Chondrocyte (in vitro differentiated cells): ENCODE measurements around the gene PAQR8. TPM values are rescaled to one million over a fixed set of nuclear protein-coding genes. Genes with fewer than 3 reads are reported as not detected.

Experiments used
- DNase-seq: peaks from one replicate; pipeline ENCODE4 v3.0.0; 2021; ENCODE audit warnings: mixed read lengths, low spot score
- H3K27ac Mint-ChIP-seq: one replicate; pipeline ENCODE4 v1.8.0; 2021; ENCODE audit warnings: mild to moderate bottlenecking, moderate library complexity, mixed read lengths; ENCODE audit not compliant: unreplicated experiment
- H3K27me3 Mint-ChIP-seq: 2 replicates; pipeline ENCODE4 v1.8.0; 2021; ENCODE audit warnings: low read depth, mixed read lengths
- H3K36me3 Mint-ChIP-seq: 2 replicates; pipeline ENCODE4 v1.8.0; 2021; ENCODE audit warnings: low read depth, mixed read lengths
- H3K4me1 Mint-ChIP-seq: 2 replicates; pipeline ENCODE4 v1.8.0; 2021; ENCODE audit warnings: low read depth, mild to moderate bottlenecking, mixed read lengths
- H3K4me3 Mint-ChIP-seq: one replicate; pipeline ENCODE4 v1.8.0; 2021; ENCODE audit warnings: mild to moderate bottlenecking, moderate library complexity, mixed read lengths; ENCODE audit not compliant: unreplicated experiment
- H3K9me3 Mint-ChIP-seq: 2 replicates; pipeline ENCODE4 v1.8.0; 2021; ENCODE audit warnings: low read depth, mixed read lengths
- CTCF ChIP-seq: fragments of 200-600 bp; sonication (generic); IDR thresholded peaks from 2 replicates; pipeline ENCODE4 v1.5.0; 2021; ENCODE audit warnings: antibody characterized with exemption, mild to moderate bottlenecking, moderate library complexity
- total RNA-seq: library from RNA; stranded (reverse); gene quantifications from 3 replicates; pipeline ENCODE4 v1.2.1, GENCODE V29; 2021

Gene PAQR8
- total RNA-seq, 1 donor from 2014 or later: 3.6 TPM

DNA sequence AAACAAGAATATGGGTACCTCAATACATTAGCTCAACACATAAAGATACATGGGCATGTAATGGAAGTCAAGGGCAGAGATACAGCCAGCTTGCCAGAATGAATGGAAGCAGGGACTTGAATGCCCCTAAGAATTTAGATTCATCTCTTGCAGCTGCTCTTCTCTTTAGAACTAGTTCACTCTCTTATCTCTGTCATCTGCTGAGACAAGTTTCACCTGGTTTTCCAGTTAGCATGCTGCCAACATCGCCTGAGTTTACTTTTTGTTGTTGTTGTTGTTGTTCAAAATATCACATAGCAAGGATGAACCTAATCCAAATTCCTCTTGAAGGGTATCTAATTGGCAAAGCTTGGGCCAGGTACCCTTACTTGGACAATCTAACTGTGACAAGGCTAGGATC is 14.1 kb upstream of the PAQR8 start:
- Mint-ChIP-seq H3K4me1 (peaks cover 12% of the 10 kb centered on the region), H3K9me3 (no peaks in the 10 kb centered on the region), H3K4me3 (no peak overlapping the region), H3K27me3 (no peaks in the 10 kb centered on the region), H3K27ac (no peak overlapping the region), H3K36me3 (no peaks in the 10 kb centered on the region)
- no peak for TF ChIP-seq CTCF
- no peak for DNase-seq

GRCh38 chr6:52351879-52352238 is 10.1 kb upstream of the PAQR8 start:
- TF ChIP-seq CTCF: no peak
- H3K27me3 Mint-ChIP-seq: no peaks in the 10 kb centered on the region
- H3K9me3 Mint-ChIP-seq: no peaks in the 10 kb centered on the region
- no peak overlapping the region for H3K4me3 Mint-ChIP-seq
- DNase-seq: no peak
- H3K36me3 Mint-ChIP-seq: no peaks in the 10 kb centered on the region
- peak overlapping the region; percentile 94 for H3K27ac Mint-ChIP-seq
- peaks cover 16% of the 10 kb centered on the region for H3K4me1 Mint-ChIP-seq

- peak overlapping the region; percentile 94 for H3K27ac Mint-ChIP-seq
These were observed 9.5 kb upstream of the PAQR8 start for GRCh38 chr6:52352239-52353018.

DNA sequence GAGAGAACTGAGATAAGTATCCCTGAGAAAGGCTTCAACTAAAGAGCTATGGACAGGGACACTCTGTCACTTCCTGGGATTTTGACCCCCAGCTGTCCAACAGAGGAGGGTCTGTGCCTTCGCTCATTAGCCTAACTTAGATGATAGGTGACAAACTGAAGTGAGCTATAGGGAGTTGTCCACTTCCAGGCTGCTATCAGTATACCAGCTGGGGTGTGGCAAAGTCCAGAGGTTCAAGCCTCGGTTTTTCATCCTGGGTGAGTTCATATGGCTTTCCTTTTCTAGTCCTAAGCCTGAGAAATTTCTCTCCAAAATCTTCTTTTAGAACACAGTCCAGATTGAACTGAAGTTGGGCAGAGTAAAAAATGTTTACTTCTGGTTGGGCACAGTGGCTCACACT is 5.9 kb upstream of the PAQR8 start:
- Mint-ChIP-seq H3K27me3 (no peaks in the 10 kb centered on the region), H3K27ac (no peak overlapping the region), H3K4me3 (no peak overlapping the region), H3K36me3 (no peaks in the 10 kb centered on the region), H3K4me1 (peaks cover 16% of the 10 kb centered on the region), H3K9me3 (no peaks in the 10 kb centered on the region)
- TF ChIP-seq CTCF: no peak
- DNase-seq: no peak

More at GRCh38 chr6:52352239-52353018, 9.5 kb upstream of the PAQR8 start:
- no peaks in the 10 kb centered on the region for H3K9me3 Mint-ChIP-seq
- H3K36me3 Mint-ChIP-seq: no peaks in the 10 kb centered on the region
- H3K27me3 Mint-ChIP-seq: no peaks in the 10 kb centered on the region
- peak overlapping the region; percentile 56 for H3K4me3 Mint-ChIP-seq
- peaks cover 16% of the 10 kb centered on the region for H3K4me1 Mint-ChIP-seq
- no peak for TF ChIP-seq CTCF
- DNase-seq: no peak

- Mint-ChIP-seq H3K4me3 (no peak overlapping the region), H3K36me3 (no peaks in the 10 kb centered on the region), H3K27me3 (no peaks in the 10 kb centered on the region), H3K27ac (no peak overlapping the region), H3K9me3 (no peaks in the 10 kb centered on the region), H3K4me1 (peaks cover 21% of the 10 kb centered on the region)
- TF ChIP-seq CTCF: no peak
- no peak for DNase-seq
These were observed 2.5 kb upstream of the PAQR8 start for GRCh38 chr6:52359403-52359802.
